ENCODE results near the gene KBTBD8. TPM values are rescaled to one million over a fixed set of nuclear protein-coding genes. Genes with fewer than 3 reads are reported as not detected.

The KBTBD8 gene
- total RNA-seq, 6 donors from 2014 or later = 1.1 to 8.4 (median 3.8) TPM

- TF ChIP-seq POLR2A (IDR thresholded peaks at IDR 0.05) (no peak), EP300 (IDR thresholded peaks at IDR 0.05) (no peak), POLR2AphosphoS5 (IDR thresholded peaks at IDR 0.05) (no peak)
- TF ChIP-seq, protein P1, sequence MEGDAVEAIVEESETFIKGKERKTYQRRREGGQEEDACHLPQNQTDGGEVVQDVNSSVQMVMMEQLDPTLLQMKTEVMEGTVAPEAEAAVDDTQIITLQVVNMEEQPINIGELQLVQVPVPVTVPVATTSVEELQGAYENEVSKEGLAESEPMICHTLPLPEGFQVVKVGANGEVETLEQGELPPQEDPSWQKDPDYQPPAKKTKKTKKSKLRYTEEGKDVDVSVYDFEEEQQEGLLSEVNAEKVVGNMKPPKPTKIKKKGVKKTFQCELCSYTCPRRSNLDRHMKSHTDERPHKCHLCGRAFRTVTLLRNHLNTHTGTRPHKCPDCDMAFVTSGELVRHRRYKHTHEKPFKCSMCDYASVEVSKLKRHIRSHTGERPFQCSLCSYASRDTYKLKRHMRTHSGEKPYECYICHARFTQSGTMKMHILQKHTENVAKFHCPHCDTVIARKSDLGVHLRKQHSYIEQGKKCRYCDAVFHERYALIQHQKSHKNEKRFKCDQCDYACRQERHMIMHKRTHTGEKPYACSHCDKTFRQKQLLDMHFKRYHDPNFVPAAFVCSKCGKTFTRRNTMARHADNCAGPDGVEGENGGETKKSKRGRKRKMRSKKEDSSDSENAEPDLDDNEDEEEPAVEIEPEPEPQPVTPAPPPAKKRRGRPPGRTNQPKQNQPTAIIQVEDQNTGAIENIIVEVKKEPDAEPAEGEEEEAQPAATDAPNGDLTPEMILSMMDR (IDR thresholded peaks at IDR 0.05) = no peak
- no peaks in the 10 kb centered on the region for H3K36me3 ChIP-seq
- no peak for DNase-seq
- no peaks in the 10 kb centered on the region for H3K9me3 ChIP-seq
- no peaks in the 10 kb centered on the region for H3K4me1 ChIP-seq
- ATAC-seq (ENCODE audit: low FRiP score in 2 of 2) = no peak
- H3K27ac ChIP-seq = no peak overlapping the region
- WGBS, 2 donors = 57 to 62% methylated on average over 6 of the region's 6 CpGs
- no peak overlapping the region for H3K4me3 ChIP-seq
- H3K27me3 ChIP-seq = no peaks in the 10 kb centered on the region
Measured at GRCh38 chr3:66989241-66989640, 8.9 kb upstream of the KBTBD8 start.

DNA sequence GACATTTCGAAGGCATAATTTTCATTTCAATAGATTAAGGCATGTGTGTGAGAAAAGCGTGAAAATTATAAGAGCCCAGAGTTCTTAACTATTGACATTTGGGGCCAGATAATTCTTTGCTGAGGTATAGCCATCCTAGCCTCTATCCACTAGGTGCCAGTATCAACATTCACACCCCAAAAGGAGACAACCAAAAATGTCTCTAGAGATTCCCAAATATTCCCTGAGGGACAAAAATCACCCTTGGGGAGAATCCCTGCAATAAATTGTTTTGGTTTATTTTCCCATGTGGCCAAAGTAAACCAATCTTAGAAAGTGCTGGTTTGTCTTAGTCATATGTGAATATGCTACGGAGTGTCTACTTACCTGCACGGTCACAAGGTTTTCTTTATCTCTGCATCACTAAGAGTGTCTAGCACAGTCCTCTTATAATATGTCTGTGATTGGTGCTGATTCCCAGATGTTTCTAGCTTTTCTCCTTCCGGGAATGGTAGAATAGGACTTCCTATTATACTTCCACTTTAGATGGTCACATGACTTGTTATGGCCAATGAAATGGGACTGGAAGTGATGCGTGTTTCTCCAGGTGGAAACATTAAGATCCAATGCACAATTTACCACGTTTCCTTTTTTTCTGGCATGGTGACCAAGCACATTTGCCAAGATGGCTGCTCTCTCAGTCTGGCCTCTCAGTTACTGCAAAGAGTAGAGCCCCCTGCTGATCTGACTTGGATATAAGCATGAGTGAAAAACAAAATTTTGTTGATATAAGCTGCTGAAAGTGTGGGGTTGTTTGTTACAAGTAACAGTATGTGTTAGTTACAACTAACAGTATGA lies 8.0 kb upstream of the KBTBD8 start:
- ATAC-seq (ENCODE audit: low FRiP score in 2 of 2) (no peak), DNase-seq (no peak)
- no peaks in the 10 kb centered on the region for H3K36me3 ChIP-seq
- H3K27ac ChIP-seq = no peak overlapping the region
- H3K9me3 ChIP-seq = no peaks in the 10 kb centered on the region
- TF ChIP-seq EP300 (IDR thresholded peaks at IDR 0.05) = no peak
- TF ChIP-seq, protein P1 (IDR thresholded peaks at IDR 0.05) = no peak
- 78 to 84% methylated on average over 7 of the region's 7 CpGs for WGBS, 2 donors
- H3K4me3 ChIP-seq = no peak overlapping the region
- no peaks in the 10 kb centered on the region for H3K4me1 ChIP-seq
- no peaks in the 10 kb centered on the region for H3K27me3 ChIP-seq

GRCh38 chr3:66991459-66991858 lies 6.6 kb upstream of the KBTBD8 start:
- Histone ChIP-seq H3K27me3 (no peaks in the 10 kb centered on the region), H3K4me3 (no peak overlapping the region), H3K9me3 (no peaks in the 10 kb centered on the region), H3K4me1 (no peaks in the 10 kb centered on the region), H3K36me3 (no peaks in the 10 kb centered on the region), H3K27ac (no peak overlapping the region)
- TF ChIP-seq EP300 (IDR thresholded peaks at IDR 0.05) (no peak), POLR2A (IDR thresholded peaks at IDR 0.05) (no peak)
- TF ChIP-seq, protein P1 (IDR thresholded peaks at IDR 0.05) = no peak
- no peak for ATAC-seq (ENCODE audit: low FRiP score in 2 of 2)
- WGBS, 2 donors = 35 to 59% methylated on average over 1 of the region's 1 CpG
- DNase-seq = no peak

GRCh38 chr3:66993082-66993481 lies 5.0 kb upstream of the KBTBD8 start:
- no peaks in the 10 kb centered on the region for H3K9me3 ChIP-seq
- H3K27me3 ChIP-seq = no peaks in the 10 kb centered on the region
- DNase-seq (no peak), ATAC-seq (ENCODE audit: low FRiP score in 2 of 2) (no peak)
- TF ChIP-seq POLR2A (IDR thresholded peaks at IDR 0.05) (no peak), EP300 (IDR thresholded peaks at IDR 0.05) (no peak), POLR2AphosphoS5 (IDR thresholded peaks at IDR 0.05) (no peak)
- TF ChIP-seq, protein P1 (IDR thresholded peaks at IDR 0.05) = no peak
- H3K4me1 ChIP-seq = peaks cover 0 to 6% (median 5%) of the 10 kb centered on the region in 4 donors
- no peak overlapping the region for H3K4me3 ChIP-seq
- 82 to 92% methylated on average over 3 of the region's 3 CpGs for WGBS, 2 donors
- no peak overlapping the region for H3K27ac ChIP-seq
- no peaks in the 10 kb centered on the region for H3K36me3 ChIP-seq

DNA sequence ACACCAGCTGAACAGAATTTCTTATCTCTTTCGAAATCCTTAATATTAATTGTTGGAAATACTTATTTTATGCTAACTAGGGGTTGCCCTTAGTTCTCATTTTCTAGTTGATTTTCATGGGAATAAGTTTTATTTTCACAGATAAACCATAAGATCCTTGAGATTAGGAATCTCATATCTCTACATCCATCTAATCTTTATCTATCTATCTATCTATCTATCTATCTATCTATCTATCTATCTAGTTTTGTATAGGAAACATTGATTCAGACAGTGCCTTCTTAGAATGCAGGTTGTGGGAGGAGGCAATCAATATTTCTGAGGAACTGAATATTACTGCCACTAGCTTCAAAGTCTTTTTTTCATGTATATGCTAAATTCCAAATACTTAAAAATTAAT lies 3.5 kb upstream of the KBTBD8 start:
- no peak overlapping the region for H3K27ac ChIP-seq
- H3K4me3 ChIP-seq = no peak overlapping the region
- H3K9me3 ChIP-seq = no peaks in the 10 kb centered on the region
- ATAC-seq (ENCODE audit: low FRiP score in 2 of 2) = no peak
- H3K27me3 ChIP-seq = no peaks in the 10 kb centered on the region
- no peak for DNase-seq
- no peak for TF ChIP-seq POLR2A (IDR thresholded peaks at IDR 0.05)
- TF ChIP-seq POLR2AphosphoS5 (IDR thresholded peaks at IDR 0.05) = no peak
- TF ChIP-seq, protein P1 (IDR thresholded peaks at IDR 0.05) = no peak
- no peak for TF ChIP-seq EP300 (IDR thresholded peaks at IDR 0.05)
- 61 to 88% methylated on average over 1 of the region's 1 CpG for WGBS, 2 donors
- peaks cover 7 to 15% (median 13%) of the 10 kb centered on the region in 4 donors for H3K4me1 ChIP-seq
- no peaks in the 10 kb centered on the region for H3K36me3 ChIP-seq
